Measurements from ENCODE around the gene NET1.

GRCh38 chr10:5449227-5449626 is 36.9 kb downstream of the NET1 start:
- TF ChIP-seq CTCF (IDR thresholded peaks at IDR 0.05; ENCODE audit: poor library complexity) (no peak), EZH2phosphoT487 (IDR thresholded peaks at IDR 0.05; ENCODE audit: low read depth, severe bottlenecking, unreplicated experiment) (no peak), EZH2 (IDR thresholded peaks at IDR 0.05; ENCODE audit: borderline replicate concordance) (no peak)
